LNCaP clone FGC (cell line): ENCODE data around the gene XYLT1.

Experiments used
- DNase-seq: peaks from one replicate; pipeline ENCODE4 v3.0.0-alpha.2; 2011; ENCODE audit warnings: low read depth
- H3K4me3 ChIP-seq: 2 replicates; pipeline ENCODE4 v1.5.1; 2011; ENCODE audit warnings: mild to moderate bottlenecking, low read depth, low read length, control low read depth
- TF ChIP-seq, protein P1 (sequence below): IDR thresholded peaks from 2 replicates; pipeline ENCODE4 v1.5.1; 2012; ENCODE audit warnings: mild to moderate bottlenecking; ENCODE audit not compliant: control insufficient read depth, insufficient read depth; ENCODE audit errors: extremely low read depth

XYLT1 gene

DNA sequence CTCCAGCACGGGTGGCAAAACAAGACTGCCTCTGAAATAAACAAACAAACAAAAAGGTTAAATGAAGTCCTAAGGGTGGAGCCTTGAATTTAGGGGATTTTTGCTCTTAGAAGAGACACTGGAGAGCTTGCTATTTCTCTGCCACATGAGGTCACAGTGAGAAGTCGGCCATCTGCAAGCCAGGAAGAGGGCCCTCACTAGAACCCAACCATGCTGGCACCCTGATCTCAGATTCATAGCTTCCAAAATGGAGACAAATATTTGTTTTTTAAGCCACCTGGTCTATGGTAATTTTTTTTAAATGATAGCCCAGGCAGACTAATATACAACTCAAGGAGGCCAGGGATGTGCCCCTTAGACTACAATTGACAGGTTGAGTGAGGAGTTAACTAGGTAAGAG is 255.5 kb downstream of the XYLT1 start:
- TF ChIP-seq, protein P1, sequence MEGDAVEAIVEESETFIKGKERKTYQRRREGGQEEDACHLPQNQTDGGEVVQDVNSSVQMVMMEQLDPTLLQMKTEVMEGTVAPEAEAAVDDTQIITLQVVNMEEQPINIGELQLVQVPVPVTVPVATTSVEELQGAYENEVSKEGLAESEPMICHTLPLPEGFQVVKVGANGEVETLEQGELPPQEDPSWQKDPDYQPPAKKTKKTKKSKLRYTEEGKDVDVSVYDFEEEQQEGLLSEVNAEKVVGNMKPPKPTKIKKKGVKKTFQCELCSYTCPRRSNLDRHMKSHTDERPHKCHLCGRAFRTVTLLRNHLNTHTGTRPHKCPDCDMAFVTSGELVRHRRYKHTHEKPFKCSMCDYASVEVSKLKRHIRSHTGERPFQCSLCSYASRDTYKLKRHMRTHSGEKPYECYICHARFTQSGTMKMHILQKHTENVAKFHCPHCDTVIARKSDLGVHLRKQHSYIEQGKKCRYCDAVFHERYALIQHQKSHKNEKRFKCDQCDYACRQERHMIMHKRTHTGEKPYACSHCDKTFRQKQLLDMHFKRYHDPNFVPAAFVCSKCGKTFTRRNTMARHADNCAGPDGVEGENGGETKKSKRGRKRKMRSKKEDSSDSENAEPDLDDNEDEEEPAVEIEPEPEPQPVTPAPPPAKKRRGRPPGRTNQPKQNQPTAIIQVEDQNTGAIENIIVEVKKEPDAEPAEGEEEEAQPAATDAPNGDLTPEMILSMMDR = no peak
- DNase-seq = no peak
- H3K4me3 ChIP-seq = no peak overlapping the region

DNA sequence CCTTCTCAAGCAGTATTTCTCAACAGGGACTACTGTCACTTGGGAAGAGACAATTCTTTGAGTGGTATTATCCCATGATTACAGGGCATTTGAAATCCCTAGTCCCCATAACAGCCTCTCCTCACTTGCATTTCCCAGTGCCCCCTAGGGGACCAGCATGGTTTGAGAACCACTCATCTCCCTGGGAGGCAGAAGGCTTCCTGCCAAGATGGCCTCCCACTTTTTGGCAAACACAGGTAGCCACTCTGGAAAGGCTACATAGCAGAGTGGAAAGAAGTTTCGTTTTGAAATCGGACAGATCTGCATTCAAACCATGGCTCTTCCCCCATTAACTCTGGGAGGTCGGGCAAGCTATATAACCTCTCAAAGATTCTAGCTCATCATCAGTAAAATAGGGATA is 256.8 kb downstream of the XYLT1 start:
- TF ChIP-seq, protein P1 = no peak
- H3K4me3 ChIP-seq = no peak overlapping the region
- DNase-seq = no peak

DNA sequence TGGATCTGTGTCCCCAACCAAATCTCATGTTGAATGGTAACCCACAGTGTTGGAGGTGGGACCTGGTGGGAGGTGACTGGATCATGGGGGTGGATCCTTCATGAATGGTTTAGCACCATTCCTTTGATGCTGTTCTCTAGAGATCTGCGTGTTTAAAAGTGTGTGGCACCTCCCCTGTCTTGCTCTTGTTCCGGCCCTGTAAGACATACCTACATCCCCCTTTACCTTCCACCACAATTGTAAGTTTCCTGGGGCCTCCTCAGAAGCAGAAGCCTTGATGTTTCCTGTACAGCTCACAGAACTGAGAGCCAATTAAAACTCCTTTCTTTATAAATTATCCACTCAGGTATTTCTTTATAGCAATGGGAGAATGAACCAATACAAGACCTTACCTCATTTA is 257.7 kb downstream of the XYLT1 start:
- no peak for DNase-seq
- no peak overlapping the region for H3K4me3 ChIP-seq
- TF ChIP-seq, protein P1 = no peak

DNA sequence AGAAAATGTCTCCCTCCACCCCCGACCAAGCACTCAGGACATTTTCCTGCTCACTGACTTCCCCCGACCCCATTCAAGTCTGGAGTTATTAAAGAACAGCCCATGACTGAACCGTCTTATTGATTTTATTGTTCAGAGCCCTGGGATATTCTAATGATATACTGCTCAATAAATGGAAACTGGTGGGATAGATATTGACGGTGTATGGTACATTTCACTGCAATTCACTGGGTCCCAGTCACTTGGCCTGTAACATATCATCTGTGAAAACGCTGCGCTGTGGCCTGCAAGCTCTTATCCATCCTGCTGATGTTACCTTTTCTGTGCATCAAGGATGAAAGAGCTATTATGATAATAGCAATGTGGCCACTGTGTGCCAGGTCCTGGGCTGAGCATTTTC is 258.2 kb downstream of the XYLT1 start:
- TF ChIP-seq, protein P1 = no peak
- DNase-seq = no peak
- H3K4me3 ChIP-seq = no peak overlapping the region

DNA sequence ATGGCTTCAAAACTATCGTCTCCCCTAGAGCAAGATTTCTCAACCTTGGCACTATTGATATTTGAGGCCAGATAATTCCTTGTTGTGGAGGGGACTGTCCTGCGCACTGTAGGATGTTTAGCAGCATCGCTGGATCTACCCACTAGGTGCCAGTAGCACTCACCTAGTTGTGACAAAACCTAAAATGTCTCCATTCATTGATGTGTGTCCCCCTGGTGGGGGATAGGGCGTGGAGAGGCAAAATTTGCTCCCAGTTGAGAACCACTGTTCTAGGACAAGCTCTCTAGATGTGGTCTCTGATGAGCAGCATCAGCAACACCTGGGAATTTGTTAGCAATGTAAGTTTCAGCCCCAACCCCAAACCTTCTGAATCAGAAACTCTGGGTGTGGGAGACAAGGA is 259.0 kb downstream of the XYLT1 start:
- DNase-seq = no peak
- TF ChIP-seq, protein P1 = 0 out of 2 replicates have a peak, but pooled peaks have one; percentile 1
- no peak overlapping the region for H3K4me3 ChIP-seq

DNA sequence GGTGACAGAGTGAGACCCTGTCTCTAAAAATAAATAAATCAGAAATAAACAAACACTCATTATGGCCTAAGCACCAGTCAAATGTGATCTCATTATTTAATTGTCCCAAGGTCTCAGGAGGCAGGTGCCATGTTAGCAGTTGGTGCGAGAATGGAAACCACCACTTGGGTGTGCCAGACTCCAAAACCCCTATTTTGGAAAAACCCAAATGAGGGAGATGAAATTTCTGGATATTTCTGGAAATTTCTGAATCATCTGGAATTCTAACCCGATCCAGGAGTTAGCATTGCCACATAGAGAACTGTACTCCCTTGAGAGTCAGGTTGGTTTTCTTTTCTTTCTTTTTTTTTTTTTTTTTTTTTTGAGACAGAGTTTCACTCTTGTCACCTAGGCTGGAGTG is 264.0 kb downstream of the XYLT1 start:
- DNase-seq = no peak
- TF ChIP-seq, protein P1 = no peak
- no peak overlapping the region for H3K4me3 ChIP-seq
